BE2C (cell line): ENCODE measurements around the gene PECR.
"Not testable (repeated sequence)": the region's sequence is repeated elsewhere in the genome, so short reads cannot be mapped to it uniquely, and the experiment has no call there.

Source experiments
- DNase-seq: peaks from one replicate; pipeline ENCODE4 v3.0.0-alpha.2; 2020
- H3K27me3 ChIP-seq: fragments of 250-450 bp; sonication (Bioruptor Pico); 2 replicates; pipeline ENCODE4 v1.5.1; 2020; ENCODE audit warnings: mild to moderate bottlenecking
- H3K36me3 ChIP-seq: fragments of 250-450 bp; sonication (Bioruptor Pico); 2 replicates; pipeline ENCODE4 v1.5.1; 2020; ENCODE audit warnings: mild to moderate bottlenecking
- H3K4me1 ChIP-seq: fragments of 250-450 bp; sonication (Bioruptor Pico); 2 replicates; pipeline ENCODE4 v1.5.1; 2020
- H3K4me3 ChIP-seq: 2 replicates; pipeline ENCODE4 v1.5.1; 2011; ENCODE audit warnings: low read depth, low read length
- H3K9me3 ChIP-seq: fragments of 250-450 bp; sonication (Bioruptor Pico); 2 replicates; pipeline ENCODE4 v1.5.1; 2020
- TF ChIP-seq, protein P1 (sequence below): IDR thresholded peaks from 2 replicates; pipeline ENCODE4 v1.5.1; 2012; ENCODE audit warnings: mild to moderate bottlenecking, low read depth, low read length

Gene PECR

DNA sequence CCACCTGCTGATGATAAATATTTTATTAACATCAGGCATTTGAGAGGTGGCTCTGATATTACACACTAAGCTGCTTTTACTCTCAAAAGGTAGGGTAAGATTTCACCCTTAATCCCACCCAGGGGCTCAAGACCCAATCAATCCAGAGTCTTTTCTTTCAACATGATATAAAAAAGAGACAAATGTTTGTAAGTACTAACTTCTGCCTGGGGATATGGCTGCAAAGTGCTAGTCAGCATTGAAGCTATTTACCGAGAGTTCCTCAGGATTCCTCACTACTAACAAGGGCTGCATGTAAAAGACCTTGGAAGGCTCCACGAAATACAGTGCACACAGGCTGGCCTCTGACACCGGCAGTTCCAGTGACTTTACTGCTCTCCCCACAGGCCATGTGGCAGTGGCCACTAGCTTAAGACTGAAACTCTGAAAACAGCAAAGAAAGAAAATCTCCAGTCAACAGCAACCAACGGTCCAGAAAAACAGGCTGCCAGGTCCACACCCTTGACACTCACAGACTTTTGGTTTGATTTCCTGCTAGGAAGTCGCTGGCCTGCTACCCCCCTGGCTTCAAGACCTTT lies 79.4 kb downstream of the PECR start:
- Histone ChIP-seq H3K9me3 (no peaks in the 10 kb centered on the region), H3K36me3 (no peaks in the 10 kb centered on the region), H3K27me3 (no peaks in the 10 kb centered on the region), H3K4me1 (peaks cover 11% of the 10 kb centered on the region), H3K4me3 (no peak overlapping the region)
- no peak for DNase-seq
- TF ChIP-seq, protein P1, sequence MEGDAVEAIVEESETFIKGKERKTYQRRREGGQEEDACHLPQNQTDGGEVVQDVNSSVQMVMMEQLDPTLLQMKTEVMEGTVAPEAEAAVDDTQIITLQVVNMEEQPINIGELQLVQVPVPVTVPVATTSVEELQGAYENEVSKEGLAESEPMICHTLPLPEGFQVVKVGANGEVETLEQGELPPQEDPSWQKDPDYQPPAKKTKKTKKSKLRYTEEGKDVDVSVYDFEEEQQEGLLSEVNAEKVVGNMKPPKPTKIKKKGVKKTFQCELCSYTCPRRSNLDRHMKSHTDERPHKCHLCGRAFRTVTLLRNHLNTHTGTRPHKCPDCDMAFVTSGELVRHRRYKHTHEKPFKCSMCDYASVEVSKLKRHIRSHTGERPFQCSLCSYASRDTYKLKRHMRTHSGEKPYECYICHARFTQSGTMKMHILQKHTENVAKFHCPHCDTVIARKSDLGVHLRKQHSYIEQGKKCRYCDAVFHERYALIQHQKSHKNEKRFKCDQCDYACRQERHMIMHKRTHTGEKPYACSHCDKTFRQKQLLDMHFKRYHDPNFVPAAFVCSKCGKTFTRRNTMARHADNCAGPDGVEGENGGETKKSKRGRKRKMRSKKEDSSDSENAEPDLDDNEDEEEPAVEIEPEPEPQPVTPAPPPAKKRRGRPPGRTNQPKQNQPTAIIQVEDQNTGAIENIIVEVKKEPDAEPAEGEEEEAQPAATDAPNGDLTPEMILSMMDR: no peak

DNA sequence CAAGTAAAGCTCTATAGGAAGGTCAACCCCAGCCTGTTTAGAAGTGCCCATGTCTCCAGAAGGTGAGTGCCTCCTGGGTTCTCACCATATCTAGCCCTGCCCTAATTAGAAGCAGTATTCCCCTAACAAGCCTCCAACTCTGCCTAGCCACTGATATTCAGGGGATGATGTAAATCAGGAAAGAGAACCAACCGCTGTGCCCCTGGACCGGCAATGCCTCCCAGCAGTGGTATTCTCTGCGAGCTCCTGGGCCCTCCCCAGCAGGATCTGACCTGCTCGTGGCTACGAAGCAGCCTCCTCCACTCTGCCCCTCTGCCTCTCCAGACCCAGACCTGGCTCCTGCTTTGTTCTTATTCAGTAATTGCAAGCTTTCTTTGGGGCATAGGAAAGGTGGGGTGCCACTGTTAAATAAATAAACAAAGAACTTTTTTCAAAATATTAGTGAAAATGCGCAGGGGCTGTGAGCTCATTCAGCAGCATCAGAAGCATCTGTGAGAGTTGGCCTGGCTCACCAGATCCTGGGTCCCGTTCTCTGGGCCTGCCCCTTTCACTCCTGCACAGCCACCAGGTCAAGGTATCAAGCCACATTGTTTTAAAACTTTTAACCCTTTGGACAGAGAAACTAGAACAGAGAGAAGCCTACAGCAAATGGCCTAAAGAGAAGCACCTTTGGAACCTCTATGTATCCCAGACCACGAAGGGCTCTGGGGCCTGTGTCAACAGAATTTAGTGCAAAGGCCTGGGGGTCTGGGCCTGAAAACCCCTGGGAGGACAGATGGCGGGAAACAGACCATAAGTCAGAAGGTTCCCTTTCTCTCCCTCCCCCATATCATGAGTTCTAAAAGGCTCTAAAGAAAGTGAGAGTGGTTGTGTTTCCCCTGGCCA lies 80.2 kb downstream of the PECR start:
- H3K4me3 ChIP-seq: no peak overlapping the region
- TF ChIP-seq, protein P1: no peak
- DNase-seq: no peak

DNA sequence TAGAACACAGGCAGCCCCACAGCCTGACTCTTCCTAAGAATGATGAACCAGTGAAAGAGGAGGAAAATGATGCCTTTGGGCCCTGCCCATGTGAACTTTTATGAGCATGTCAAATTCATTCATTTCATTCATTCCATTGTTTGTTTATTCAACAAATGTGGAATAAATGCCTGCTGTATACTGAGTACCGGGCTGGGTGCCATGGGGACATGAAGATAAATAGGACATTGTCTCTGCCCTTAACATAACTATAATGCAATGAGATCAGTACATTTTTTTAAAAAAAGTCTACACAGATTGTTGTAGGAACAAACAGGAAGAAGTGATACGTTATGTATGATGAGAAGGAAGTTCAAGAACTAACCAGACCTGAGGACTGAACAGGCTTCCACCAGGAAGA lies 83.0 kb downstream of the PECR start:
- Histone ChIP-seq H3K9me3 (no peaks in the 10 kb centered on the region), H3K36me3 (no peaks in the 10 kb centered on the region; the same call in none of the 2 replicates), H3K27me3 (no peaks in the 10 kb centered on the region), H3K4me3 (no peak overlapping the region), H3K4me1 (peaks cover 11% of the 10 kb centered on the region)
- no peak for DNase-seq
- TF ChIP-seq, protein P1: no peak

More for the DNA sequence above, 80.2 kb downstream of the PECR start:
- peaks cover 11% of the 10 kb centered on the region for H3K4me1 ChIP-seq
- no peaks in the 10 kb centered on the region for H3K36me3 ChIP-seq
- no peaks in the 10 kb centered on the region for H3K9me3 ChIP-seq
- H3K27me3 ChIP-seq: no peaks in the 10 kb centered on the region

DNA sequence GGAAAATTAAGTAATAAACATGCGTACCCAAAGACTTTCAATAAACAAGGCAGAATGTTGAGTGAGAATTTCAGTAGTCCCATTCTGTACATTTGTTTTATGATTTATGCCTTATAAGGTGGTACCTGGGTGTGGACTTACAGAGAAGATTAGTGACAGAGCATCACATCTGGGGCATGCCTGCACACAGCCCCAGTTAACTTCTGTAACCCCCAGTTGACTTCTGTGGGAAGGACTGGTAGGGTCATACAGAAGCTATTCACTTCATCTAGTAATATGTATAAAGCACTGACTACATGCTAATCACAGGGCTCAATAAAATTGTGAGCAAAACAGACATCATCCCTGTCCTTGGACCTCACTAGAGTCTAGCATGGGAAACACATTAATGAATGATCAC lies 84.4 kb downstream of the PECR start:
- no peak for DNase-seq
- TF ChIP-seq, protein P1: no peak
- Histone ChIP-seq H3K36me3 (no peaks in the 10 kb centered on the region; the same call in none of the 2 replicates), H3K4me1 (peaks cover 5% of the 10 kb centered on the region), H3K4me3 (no peak overlapping the region), H3K27me3 (no peaks in the 10 kb centered on the region), H3K9me3 (no peaks in the 10 kb centered on the region)

GRCh38 chr2:215994911-215995310 lies 86.7 kb downstream of the PECR start:
- no peak for DNase-seq
- Histone ChIP-seq H3K36me3 (no peaks in the 10 kb centered on the region; the same call in none of the 2 replicates), H3K9me3 (no peaks in the 10 kb centered on the region), H3K27me3 (no peaks in the 10 kb centered on the region), H3K4me1 (no peaks in the 10 kb centered on the region), H3K4me3 (no peak overlapping the region)
- TF ChIP-seq, protein P1: no peak

GRCh38 chr2:215988556-215989207 lies 92.9 kb downstream of the PECR start:
- not testable (repeated sequence) for DNase-seq, H3K4me3 ChIP-seq, H3K4me1 ChIP-seq, H3K27me3 ChIP-seq, H3K9me3 ChIP-seq, H3K36me3 ChIP-seq
